Activated naive CD4-positive, alpha-beta T cell treated with anti-CD3 and anti-CD28 coated beads, Interleukin-2, amount 50 U/mL, for 24 hours (primary cell): ENCODE measurements around the gene BRINP2.
"Not testable (repeated sequence)": the region's sequence is repeated elsewhere in the genome, so short reads cannot be mapped to it uniquely, and the experiment has no call there.

ENCODE experiments used
- H3K27ac Mint-ChIP-seq: one replicate; pipeline ENCODE4 v1.8.0; 2021; ENCODE audit warnings: mild to moderate bottlenecking, mixed read lengths
- H3K27me3 Mint-ChIP-seq: one replicate; pipeline ENCODE4 v1.8.0; 2021; ENCODE audit warnings: mixed read lengths
- H3K36me3 Mint-ChIP-seq: one replicate; pipeline ENCODE4 v1.8.0; 2021; ENCODE audit warnings: mixed read lengths
- H3K4me1 Mint-ChIP-seq: one replicate; pipeline ENCODE4 v1.8.0; 2021; ENCODE audit warnings: mixed read lengths
- H3K4me3 Mint-ChIP-seq: one replicate; pipeline ENCODE4 v1.8.0; 2021; ENCODE audit warnings: mild to moderate bottlenecking, mixed read lengths
- H3K9me3 Mint-ChIP-seq: one replicate; pipeline ENCODE4 v1.8.0; 2021; ENCODE audit warnings: mixed read lengths

The BRINP2 gene

DNA sequence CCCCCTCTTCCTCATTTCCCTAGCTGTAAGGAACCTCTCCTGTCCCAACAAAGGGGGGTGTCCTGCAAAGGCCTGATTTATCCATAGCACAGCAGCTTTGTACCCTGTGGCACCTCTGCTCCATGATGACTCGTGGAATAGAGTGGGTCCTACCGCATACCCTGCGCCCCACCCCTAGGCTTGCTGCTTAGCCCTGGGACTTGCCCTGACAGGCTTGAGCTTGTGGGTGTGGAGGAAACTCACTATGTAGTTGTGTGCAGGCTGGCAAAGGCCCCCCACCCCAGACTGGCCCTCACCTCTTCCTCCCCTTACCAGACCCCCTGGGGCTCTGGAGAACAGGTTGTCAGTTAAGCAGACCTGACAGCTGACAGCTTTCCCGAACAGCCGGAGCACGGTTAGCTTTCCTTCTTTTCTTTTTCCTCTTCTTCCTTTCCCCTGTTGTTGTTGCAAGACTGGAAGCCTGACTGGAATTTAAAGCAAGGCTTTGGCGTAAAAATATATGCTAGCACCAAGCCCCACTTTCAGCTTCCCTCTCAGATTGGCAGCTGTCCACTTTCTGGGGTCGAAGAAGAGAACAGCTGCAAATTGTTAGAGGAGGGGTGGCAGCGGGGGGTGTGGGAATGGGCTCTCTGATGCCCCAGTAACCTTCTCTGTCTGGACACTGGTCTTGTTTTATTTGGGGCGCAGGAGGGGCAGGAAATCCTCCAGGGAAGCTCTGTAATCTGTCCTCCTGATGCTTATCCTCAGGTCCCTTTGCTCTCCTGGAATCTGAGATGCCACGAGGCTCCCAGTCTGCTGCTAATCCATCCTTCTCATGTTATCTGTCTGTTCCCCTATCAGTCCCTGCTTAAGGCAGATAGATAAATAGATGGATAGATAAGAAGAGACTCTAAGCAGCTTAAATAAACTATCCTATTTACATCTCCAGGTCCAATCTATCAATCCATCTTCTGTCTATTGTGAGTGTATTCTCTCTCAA lies 134.6 kb downstream of the BRINP2 start:
- H3K9me3 Mint-ChIP-seq = no peaks in the 10 kb centered on the region
- no peak overlapping the region for H3K27ac Mint-ChIP-seq
- no peaks in the 10 kb centered on the region for H3K4me1 Mint-ChIP-seq
- no peak overlapping the region for H3K4me3 Mint-ChIP-seq
- H3K36me3 Mint-ChIP-seq = no peaks in the 10 kb centered on the region
- H3K27me3 Mint-ChIP-seq = no peaks in the 10 kb centered on the region

DNA sequence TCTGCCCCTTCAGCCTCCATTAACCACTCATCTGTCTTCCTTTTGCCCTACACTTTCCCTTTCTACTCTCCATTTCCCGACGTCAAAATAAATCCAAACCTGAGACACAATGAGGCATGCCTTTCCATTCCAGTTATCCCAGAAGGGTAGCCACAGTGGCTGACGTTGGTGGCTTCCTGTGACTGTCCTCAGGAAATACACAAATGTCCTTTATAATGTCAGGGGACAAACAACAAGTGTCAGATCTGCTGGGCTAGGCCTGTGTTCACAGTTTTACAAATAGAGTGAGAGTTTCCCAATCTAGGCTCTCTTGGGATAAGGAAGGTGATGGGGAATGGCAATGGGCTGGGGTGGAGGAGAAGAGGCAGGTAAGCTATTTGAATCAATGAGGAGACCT lies 135.3 kb downstream of the BRINP2 start:
- Mint-ChIP-seq H3K4me3 (no peak overlapping the region), H3K27me3 (no peaks in the 10 kb centered on the region), H3K27ac (no peak overlapping the region), H3K4me1 (no peaks in the 10 kb centered on the region), H3K36me3 (no peaks in the 10 kb centered on the region), H3K9me3 (no peaks in the 10 kb centered on the region)

DNA sequence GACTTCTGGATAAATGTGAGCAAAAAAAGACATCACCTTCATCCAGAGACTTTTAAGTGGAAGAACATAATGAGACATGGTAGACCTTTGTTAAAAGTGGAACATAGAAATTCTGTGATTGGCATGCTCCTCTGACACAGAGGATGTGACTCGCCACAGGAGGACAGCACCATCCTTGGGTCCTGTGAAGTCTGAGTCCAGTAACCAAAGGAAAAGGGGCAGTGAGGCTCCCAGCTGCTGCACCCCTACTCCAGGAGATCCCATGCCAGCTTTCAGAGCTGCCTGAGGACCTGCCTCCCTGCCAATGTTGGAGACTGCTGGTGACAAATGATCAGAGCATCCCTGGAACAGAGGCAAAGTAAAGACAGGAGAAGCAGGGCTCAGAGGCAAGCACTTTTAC lies 136.2 kb downstream of the BRINP2 start:
- no peak overlapping the region for H3K27ac Mint-ChIP-seq
- no peaks in the 10 kb centered on the region for H3K36me3 Mint-ChIP-seq

DNA sequence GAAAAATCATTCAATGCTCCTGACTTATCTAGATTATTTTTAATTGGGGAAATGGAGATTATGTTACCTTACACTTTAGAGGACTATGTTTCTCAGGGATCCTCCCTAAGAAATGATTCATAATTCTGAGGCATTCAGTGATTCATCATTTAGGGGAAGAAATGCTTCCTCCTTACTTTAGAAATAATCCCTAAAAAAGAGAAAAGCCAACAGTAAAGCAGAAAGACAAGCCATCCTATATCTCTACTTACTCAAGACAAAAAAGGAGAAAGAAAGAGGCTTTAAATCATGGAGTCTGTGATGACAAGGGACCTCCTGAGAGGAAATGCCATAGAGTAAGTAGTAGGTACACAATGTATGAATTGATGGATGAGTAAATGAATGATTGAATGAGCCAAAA lies 137.0 kb downstream of the BRINP2 start:
- no peak overlapping the region for H3K27ac Mint-ChIP-seq
- peaks cover 4% of the 10 kb centered on the region for H3K9me3 Mint-ChIP-seq
- H3K4me1 Mint-ChIP-seq = no peaks in the 10 kb centered on the region
- no peaks in the 10 kb centered on the region for H3K36me3 Mint-ChIP-seq
- no peak overlapping the region for H3K4me3 Mint-ChIP-seq
- H3K27me3 Mint-ChIP-seq = no peaks in the 10 kb centered on the region

More for the DNA sequence above, 136.2 kb downstream of the BRINP2 start:
- no peaks in the 10 kb centered on the region for H3K9me3 Mint-ChIP-seq
- H3K4me3 Mint-ChIP-seq = no peak overlapping the region
- H3K4me1 Mint-ChIP-seq = no peaks in the 10 kb centered on the region
- H3K27me3 Mint-ChIP-seq = no peaks in the 10 kb centered on the region

DNA sequence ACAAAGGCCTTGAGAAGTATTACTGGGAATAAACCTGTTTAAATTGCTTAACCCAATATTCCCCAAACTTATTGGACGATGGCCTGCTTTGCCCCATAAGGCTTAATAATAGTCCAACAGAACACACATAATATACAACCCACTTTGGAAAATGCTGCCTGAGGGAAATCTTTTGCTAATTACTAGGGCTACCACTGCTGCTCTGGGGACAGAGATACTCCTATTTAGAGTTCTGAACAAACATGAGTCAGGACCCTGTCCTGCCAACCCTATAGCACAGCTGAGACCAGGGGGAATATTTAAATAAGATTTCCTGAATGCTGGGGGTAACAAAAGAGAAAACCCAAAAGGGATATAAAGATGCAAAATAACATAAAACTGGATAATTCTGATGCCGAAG lies 139.1 kb downstream of the BRINP2 start:
- no peaks in the 10 kb centered on the region for H3K27me3 Mint-ChIP-seq
- no peak overlapping the region for H3K27ac Mint-ChIP-seq
- peaks cover 7% of the 10 kb centered on the region for H3K9me3 Mint-ChIP-seq
- no peaks in the 10 kb centered on the region for H3K36me3 Mint-ChIP-seq
- no peaks in the 10 kb centered on the region for H3K4me1 Mint-ChIP-seq
- H3K4me3 Mint-ChIP-seq = no peak overlapping the region

DNA sequence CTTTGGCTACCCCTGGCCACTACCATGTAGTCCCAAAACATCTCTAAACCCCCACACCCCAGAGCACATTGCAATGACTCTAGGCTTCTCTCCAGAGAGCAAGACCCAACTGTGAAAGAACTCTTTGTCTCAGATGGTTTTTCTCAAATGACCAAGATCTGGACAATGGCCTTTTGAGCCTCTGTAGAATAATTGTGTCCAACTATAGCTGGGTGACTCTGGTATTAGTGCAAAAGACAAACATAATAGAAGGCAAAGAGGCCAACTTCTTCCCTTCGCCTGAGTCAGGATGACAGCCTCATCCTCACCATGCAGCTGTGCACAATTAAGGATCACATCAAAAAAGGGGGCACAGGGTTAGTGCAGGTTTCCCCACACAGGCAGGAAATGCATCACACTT lies 139.6 kb downstream of the BRINP2 start:
- H3K4me3 Mint-ChIP-seq = no peak overlapping the region
- H3K27ac Mint-ChIP-seq = no peak overlapping the region
- H3K36me3 Mint-ChIP-seq = no peaks in the 10 kb centered on the region
- H3K9me3 Mint-ChIP-seq = peaks cover 7% of the 10 kb centered on the region
- H3K4me1 Mint-ChIP-seq = no peaks in the 10 kb centered on the region
- no peaks in the 10 kb centered on the region for H3K27me3 Mint-ChIP-seq

DNA sequence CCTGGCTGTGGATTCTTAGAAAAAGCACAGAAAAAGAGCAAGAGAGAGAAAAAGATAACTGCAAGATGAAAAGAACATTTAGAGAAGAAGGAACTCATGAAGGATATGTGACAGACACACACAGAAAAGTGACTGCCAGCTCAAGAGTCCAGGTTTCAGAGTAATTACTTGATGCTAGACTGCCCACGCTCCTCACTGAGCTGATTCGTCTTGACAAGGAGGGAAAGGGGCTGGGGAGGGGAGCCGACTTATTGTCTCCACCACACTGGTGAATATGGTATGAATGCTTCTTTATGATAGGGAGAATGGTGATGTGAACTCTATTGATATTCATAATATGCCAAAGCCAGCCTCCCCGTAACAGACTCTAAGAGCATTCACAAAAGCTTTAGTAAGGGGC lies 140.4 kb downstream of the BRINP2 start:
- H3K27me3 Mint-ChIP-seq = no peaks in the 10 kb centered on the region
- H3K36me3 Mint-ChIP-seq = no peaks in the 10 kb centered on the region
- no peaks in the 10 kb centered on the region for H3K4me1 Mint-ChIP-seq

DNA sequence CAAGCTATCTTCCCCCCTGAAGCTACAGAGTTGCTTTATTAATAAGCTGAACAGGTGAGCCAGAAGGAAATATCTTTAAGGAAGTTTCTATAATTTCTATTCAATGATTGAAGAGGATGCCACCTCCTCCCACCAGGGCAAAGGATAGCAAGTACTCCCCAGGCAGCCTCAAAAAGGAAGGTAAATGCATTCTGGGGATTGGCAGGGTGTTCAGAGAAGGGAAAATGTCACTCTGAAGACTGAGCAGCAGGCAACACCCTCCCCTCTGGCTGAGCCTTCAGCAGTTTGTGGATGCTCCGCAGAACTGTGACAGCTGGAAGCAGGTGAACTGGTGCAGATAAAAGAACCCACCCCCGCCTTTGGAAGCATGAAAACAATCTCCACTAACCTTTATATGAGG lies 140.8 kb downstream of the BRINP2 start:
- H3K4me1 Mint-ChIP-seq = no peaks in the 10 kb centered on the region
- H3K27ac Mint-ChIP-seq = no peak overlapping the region
- H3K36me3 Mint-ChIP-seq = no peaks in the 10 kb centered on the region
- H3K9me3 Mint-ChIP-seq = peaks cover 7% of the 10 kb centered on the region
- no peaks in the 10 kb centered on the region for H3K27me3 Mint-ChIP-seq
- H3K4me3 Mint-ChIP-seq = no peak overlapping the region

More for the DNA sequence above, 140.4 kb downstream of the BRINP2 start:
- Mint-ChIP-seq H3K9me3 (peaks cover 7% of the 10 kb centered on the region), H3K4me3 (no peak overlapping the region), H3K27ac (no peak overlapping the region)

DNA sequence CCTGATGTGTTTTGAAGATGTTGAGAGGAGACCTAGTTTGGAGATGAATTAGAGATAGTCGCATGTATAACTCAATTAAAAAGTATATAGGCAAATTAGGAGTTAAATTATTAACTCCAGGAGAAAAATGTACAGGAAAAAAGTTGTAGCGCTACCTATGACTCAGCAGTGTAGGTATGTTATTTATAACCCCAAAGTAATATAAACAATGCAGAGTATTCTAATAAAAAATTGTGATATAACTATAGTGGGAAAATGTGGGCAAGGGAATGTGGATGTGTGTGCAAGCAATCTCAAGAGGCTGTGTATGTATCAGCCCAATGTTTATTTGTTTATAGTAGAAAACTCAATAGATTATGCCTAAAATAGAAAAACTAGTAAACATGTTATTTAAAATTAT lies 144.5 kb downstream of the BRINP2 start:
- no peaks in the 10 kb centered on the region for H3K36me3 Mint-ChIP-seq
- H3K4me3 Mint-ChIP-seq = no peak overlapping the region
- H3K4me1 Mint-ChIP-seq = no peaks in the 10 kb centered on the region
- no peaks in the 10 kb centered on the region for H3K27me3 Mint-ChIP-seq
- peaks cover 9% of the 10 kb centered on the region for H3K9me3 Mint-ChIP-seq
- H3K27ac Mint-ChIP-seq = no peak overlapping the region

DNA sequence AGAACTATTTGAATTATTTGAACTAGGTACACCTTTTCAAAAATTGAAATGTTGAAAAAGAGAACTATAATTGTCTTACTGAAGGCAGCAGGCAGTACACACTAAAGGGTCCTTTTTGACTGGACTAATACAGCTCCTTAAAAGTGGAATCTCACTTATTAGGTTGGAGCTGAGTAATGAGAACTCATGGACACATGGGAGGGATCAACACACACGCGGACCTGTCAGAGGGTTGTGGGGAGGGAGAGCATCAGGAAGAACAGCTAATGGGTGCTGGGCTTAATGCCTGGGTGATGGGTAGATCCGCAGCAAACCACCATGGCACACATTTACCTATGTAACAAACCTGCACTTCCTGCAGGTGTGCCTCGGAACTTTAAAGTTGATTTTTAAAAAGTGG lies 145.0 kb downstream of the BRINP2 start:
- H3K4me1 Mint-ChIP-seq = no peaks in the 10 kb centered on the region
- peaks cover 1% of the 10 kb centered on the region for H3K27me3 Mint-ChIP-seq
- no peaks in the 10 kb centered on the region for H3K36me3 Mint-ChIP-seq
- peaks cover 14% of the 10 kb centered on the region for H3K9me3 Mint-ChIP-seq
- no peak overlapping the region for H3K4me3 Mint-ChIP-seq
- no peak overlapping the region for H3K27ac Mint-ChIP-seq

DNA sequence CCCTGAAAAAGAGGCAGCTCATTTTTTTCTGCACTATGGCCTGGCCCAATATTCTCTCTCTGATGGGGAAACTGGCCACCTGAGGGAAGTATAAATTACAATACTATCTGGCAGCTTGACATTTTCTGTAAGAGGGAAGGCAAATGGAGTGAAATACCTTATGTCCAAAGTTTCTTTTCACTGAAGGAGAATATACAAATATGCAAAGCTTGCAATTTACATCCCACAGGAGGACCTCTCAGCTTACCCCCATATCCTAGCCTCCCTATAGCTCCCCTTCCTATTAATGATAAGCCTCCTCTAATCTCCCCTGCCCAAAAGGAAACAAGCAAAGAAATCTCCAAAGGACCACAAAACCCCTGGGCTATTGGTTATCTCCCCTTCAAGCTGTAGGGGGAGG lies 150.7 kb downstream of the BRINP2 start:
- not testable (repeated sequence) for H3K4me3 Mint-ChIP-seq, H3K9me3 Mint-ChIP-seq, H3K36me3 Mint-ChIP-seq, H3K27ac Mint-ChIP-seq, H3K27me3 Mint-ChIP-seq, H3K4me1 Mint-ChIP-seq

DNA sequence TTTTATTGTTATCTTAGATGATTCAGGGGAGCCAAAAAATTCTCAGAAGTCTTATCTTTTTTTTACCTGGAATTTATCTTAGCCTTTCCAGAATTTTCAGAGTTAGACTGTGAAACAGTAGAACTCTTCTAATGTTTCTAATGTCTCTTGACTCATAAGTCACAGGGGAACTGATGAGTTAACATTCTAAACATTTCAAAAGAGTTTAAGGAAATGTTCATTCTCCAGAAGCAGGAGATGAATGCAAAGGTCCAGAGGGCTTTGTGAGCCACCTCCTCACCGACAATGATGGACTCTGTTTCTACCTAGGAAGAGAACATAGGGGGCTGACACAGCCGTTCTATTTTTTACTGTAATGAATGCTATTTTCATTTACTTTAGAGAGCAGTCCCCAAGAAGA lies 157.5 kb downstream of the BRINP2 start:
- H3K4me3 Mint-ChIP-seq = no peak overlapping the region
- H3K4me1 Mint-ChIP-seq = no peaks in the 10 kb centered on the region

DNA sequence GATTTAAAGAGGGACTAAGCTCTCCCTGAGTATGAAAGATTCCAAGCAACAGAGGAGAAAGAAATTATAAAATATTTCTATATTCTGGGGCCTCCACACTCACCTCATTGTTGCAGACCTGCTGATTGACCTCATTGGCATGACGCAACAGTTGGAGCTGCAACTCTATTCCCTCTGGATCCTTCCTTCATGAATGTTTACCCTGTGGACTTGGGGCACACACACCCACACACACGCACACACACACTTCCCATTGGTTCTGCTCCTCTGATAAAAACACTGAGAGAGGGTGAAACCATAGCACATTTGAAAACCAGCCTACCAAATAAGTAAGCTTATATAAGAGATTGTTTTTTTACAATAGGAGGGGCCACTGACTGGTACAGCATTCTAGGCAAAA lies 159.1 kb downstream of the BRINP2 start:
- no peaks in the 10 kb centered on the region for H3K36me3 Mint-ChIP-seq

More for the DNA sequence above, 157.5 kb downstream of the BRINP2 start:
- Mint-ChIP-seq H3K27me3 (no peaks in the 10 kb centered on the region), H3K27ac (no peak overlapping the region), H3K9me3 (no peaks in the 10 kb centered on the region), H3K36me3 (no peaks in the 10 kb centered on the region)

More for the DNA sequence above, 159.1 kb downstream of the BRINP2 start:
- Mint-ChIP-seq H3K4me3 (no peak overlapping the region), H3K27me3 (no peaks in the 10 kb centered on the region), H3K4me1 (no peaks in the 10 kb centered on the region), H3K27ac (no peak overlapping the region), H3K9me3 (no peaks in the 10 kb centered on the region)
